ENCODE data around the gene PGGT1B.

GRCh38 chr5:115209279-115209678 is 53.4 kb downstream of the PGGT1B start:
- TF ChIP-seq CTCF (IDR thresholded peaks at IDR 0.05; ENCODE audit: poor library complexity, severe bottlenecking) (no peak), EP300 (conservative IDR thresholded peaks at IDR 0.05; ENCODE audit: poor library complexity, severe bottlenecking) (no peak), POLR2AphosphoS5 (IDR thresholded peaks at IDR 0.05) (no peak), TAF1 (IDR thresholded peaks at IDR 0.05; ENCODE audit: low read depth) (no peak), MXI1 (conservative IDR thresholded peaks at IDR 0.05; ENCODE audit: poor library complexity, severe bottlenecking) (no peak), EZH2 (IDR thresholded peaks at IDR 0.05; ENCODE audit: borderline replicate concordance, insufficient read depth, low read length, poor library complexity, severe bottlenecking) (no peak), REST (IDR thresholded peaks at IDR 0.05; ENCODE audit: borderline replicate concordance) (no peak)

All from neural cell (in vitro differentiated cells).